AG09319 (cell line): ENCODE measurements around the gene SDC3.

Source experiments
- DNase-seq: peaks from one replicate; pipeline ENCODE4 v3.0.0-alpha.2; 2010; ENCODE audit warnings: low read depth; ENCODE audit errors: extremely low read depth
- TF ChIP-seq, protein P1 (sequence below): IDR thresholded peaks from 2 replicates; pipeline ENCODE4 v1.5.1; 2011; ENCODE audit warnings: low read depth, mild to moderate bottlenecking, inconsistent platforms, low read length, moderate library complexity

The SDC3 gene

DNA sequence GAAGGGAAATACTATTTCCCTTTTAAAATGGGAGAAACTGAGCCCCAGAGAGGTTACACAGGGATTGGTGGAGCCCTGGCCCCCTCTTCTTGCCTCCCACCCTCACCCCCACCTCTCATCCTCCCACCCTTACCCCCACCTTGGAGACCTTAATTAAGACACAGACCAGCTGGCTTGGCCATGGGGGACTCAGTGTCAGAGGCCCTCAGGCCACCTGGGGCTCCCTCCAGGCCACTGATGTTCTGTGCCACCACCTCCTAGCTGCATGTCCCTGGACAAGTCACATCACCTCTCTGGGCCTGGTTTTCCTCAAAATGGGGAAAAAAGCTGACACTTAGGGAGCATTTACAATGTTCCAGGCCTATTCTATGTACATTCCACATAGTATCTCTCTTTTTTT, 51.5 kb downstream of the SDC3 start:
- TF ChIP-seq, protein P1, sequence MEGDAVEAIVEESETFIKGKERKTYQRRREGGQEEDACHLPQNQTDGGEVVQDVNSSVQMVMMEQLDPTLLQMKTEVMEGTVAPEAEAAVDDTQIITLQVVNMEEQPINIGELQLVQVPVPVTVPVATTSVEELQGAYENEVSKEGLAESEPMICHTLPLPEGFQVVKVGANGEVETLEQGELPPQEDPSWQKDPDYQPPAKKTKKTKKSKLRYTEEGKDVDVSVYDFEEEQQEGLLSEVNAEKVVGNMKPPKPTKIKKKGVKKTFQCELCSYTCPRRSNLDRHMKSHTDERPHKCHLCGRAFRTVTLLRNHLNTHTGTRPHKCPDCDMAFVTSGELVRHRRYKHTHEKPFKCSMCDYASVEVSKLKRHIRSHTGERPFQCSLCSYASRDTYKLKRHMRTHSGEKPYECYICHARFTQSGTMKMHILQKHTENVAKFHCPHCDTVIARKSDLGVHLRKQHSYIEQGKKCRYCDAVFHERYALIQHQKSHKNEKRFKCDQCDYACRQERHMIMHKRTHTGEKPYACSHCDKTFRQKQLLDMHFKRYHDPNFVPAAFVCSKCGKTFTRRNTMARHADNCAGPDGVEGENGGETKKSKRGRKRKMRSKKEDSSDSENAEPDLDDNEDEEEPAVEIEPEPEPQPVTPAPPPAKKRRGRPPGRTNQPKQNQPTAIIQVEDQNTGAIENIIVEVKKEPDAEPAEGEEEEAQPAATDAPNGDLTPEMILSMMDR: no peak
- no peak for DNase-seq

- DNase-seq: no peak
- TF ChIP-seq, protein P1: no peak
Observed at GRCh38 chr1:30856260-30856790, 52.2 kb downstream of the SDC3 start.

- TF ChIP-seq, protein P1: no peak
- DNase-seq: no peak
Observed at GRCh38 chr1:30855686-30856259, 52.8 kb downstream of the SDC3 start.

- no peak for DNase-seq
Observed at GRCh38 chr1:30853350-30853749, 55.2 kb downstream of the SDC3 start.

DNA sequence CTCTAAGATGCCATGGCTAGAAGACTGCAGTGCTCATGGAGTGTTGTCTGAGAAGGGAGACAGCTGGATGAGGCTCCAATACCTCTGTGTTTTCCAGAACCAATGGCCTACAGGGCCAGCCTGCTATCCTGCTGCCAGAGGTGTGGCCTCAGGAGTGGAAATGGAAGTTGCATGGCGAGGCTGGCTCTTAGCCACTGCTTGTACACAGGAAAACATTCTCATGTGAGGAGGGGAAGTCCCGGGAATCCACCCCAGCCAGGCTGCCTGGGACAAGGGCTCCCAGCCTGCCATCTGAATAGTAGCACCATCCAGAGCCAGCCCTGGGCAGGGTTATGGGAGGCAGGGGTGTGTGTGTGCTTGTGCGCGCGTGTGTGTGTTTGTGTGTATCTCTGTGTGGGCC, 56.5 kb downstream of the SDC3 start:
- TF ChIP-seq, protein P1: no peak
- DNase-seq: no peak

More at GRCh38 chr1:30853350-30853749, 55.2 kb downstream of the SDC3 start:
- TF ChIP-seq, protein P1: no peak

GRCh38 chr1:30851286-30851685, 57.3 kb downstream of the SDC3 start:
- TF ChIP-seq, protein P1: no peak
- no peak for DNase-seq

DNA sequence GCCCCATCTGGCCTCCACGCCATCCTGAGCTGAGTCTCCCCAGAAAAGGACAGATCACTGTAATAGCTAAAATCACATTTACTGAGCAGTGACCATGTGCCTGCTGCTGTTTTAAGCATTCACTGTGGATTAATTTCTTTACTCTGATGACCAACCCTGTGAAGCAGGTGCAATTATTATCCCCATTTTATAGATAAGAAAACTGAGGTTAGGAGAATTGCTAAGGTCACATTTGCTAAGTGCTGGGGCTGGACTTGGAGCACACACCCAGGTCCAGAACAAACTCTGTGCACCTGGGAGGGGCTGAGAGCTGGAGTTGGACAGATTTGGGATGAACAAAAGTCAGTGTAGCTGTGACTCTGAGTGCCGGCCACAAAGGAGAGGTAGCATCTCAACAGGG, 58.0 kb downstream of the SDC3 start:
- DNase-seq: no peak
- TF ChIP-seq, protein P1: no peak
